Right renal pelvis (tissue), 4 donors: ENCODE measurements around the gene LINGO4. TPM values are rescaled to one million over a fixed set of nuclear protein-coding genes. Genes with fewer than 3 reads are reported as not detected.

Experiments
- DNase-seq, 4 donors: peaks; one replicate each; pipeline ENCODE4 v3.0.0-alpha.2; 2013; ENCODE audit warnings: low read depth in 4 of 4, low spot score in 3 of 4, missing footprints in 1 of 4
- polyA plus RNA-seq, 4 donors: library from polyadenylated mRNA; unstranded; fragments of 120-200 nt; gene quantifications; one replicate each; pipeline ENCODE4 v1.2.1, GENCODE V29; 2013; ENCODE audit not compliant: insufficient read length in 4 of 4

LINGO4 gene
- polyA plus RNA-seq, 4 donors, result 0.03 TPM; not detected in 3

DNA sequence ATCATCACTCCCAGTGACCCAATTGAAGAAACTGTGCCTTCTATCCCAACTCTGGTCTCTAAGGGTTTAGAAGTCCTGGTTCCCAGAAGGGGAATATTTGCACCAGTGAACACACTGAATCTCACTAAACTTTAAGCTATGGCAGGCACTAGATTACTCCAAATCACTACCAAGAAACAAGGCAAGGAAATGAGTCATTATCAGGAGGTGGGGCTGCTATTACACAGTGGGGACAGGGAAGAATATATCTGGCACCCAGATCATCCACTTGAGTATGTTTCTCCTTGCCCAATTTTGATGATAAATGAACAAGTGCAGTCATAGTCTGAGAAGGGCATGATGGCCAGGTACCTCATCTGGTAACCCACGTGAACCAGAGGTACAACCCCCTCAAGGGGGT, 48.9 kb downstream of the LINGO4 start:
- DNase-seq, result no peak

Other genes starting within 250 kb of the LINGO4 start
- gene SNX27, start 193.4 kb downstream of the LINGO4 start, polyA plus RNA-seq, result 10 to 100 TPM; 21.1 to 27.3 (median 23.8) TPM
- under 1 TPM; 0.07 to 0.57 (median 0.48) TPM for gene CELF3, start 88.6 kb downstream of the LINGO4 start, polyA plus RNA-seq
- gene RIIAD1, start 83.9 kb downstream of the LINGO4 start, polyA plus RNA-seq, result under 1 TPM in 2 of 4 donors, not detected in 2; 0.44 TPM
- 100 to 1,000 TPM; 114 to 130 (median 121) TPM for gene MRPL9, start 41.9 kb downstream of the LINGO4 start, polyA plus RNA-seq
- gene TDRKH, start 14.9 kb downstream of the LINGO4 start, polyA plus RNA-seq, result 1 to 10 TPM; 8.4 to 9.2 (median 8.8) TPM
- gene RORC, start 26.4 kb upstream of the LINGO4 start, polyA plus RNA-seq, result 1 to 10 TPM; 1.0 to 1.2 (median 1.1) TPM
- under 1 TPM; 0.18 to 0.64 (median 0.23) TPM for gene C2CD4D, start 34.4 kb upstream of the LINGO4 start, polyA plus RNA-seq
- 1 to 10 TPM in 1 of 4 donors, under 1 TPM in 3; 0.60 to 1.3 (median 0.68) TPM for gene THEM5, start 48.3 kb upstream of the LINGO4 start, polyA plus RNA-seq
- 10 to 100 TPM; 20.8 to 31.0 (median 23.9) TPM for gene THEM4, start 104.1 kb upstream of the LINGO4 start, polyA plus RNA-seq
- 100 to 1,000 TPM; 244 to 258 (median 251) TPM for gene S100A10, start 188.4 kb upstream of the LINGO4 start, polyA plus RNA-seq
- gene S100A11, start 231.6 kb upstream of the LINGO4 start, polyA plus RNA-seq, result 100 to 1,000 TPM; 279 to 362 (median 285) TPM